Measurements from ENCODE around the gene UXT. TPM values are rescaled to one million over a fixed set of nuclear protein-coding genes. Genes with fewer than 3 reads are reported as not detected.

The UXT gene
- polyA plus RNA-seq, 1 donor from 2014 or later, result 153 TPM

GRCh38 chrX:47645530-47645929, 13.4 kb downstream of the UXT start:
- TF ChIP-seq RAD21 (conservative IDR thresholded peaks at IDR 0.05) (no peak), POLR2AphosphoS5 (IDR thresholded peaks at IDR 0.05) (no peak), TAF1 (IDR thresholded peaks at IDR 0.05; ENCODE audit: low read depth) (no peak), CTCF (IDR thresholded peaks at IDR 0.05; ENCODE audit: poor library complexity, severe bottlenecking) (no peak), EP300 (conservative IDR thresholded peaks at IDR 0.05; ENCODE audit: poor library complexity, severe bottlenecking) (no peak), REST (IDR thresholded peaks at IDR 0.05; ENCODE audit: borderline replicate concordance) (no peak), MXI1 (conservative IDR thresholded peaks at IDR 0.05; ENCODE audit: poor library complexity, severe bottlenecking) (no peak), EZH2 (IDR thresholded peaks at IDR 0.05; ENCODE audit: borderline replicate concordance, insufficient read depth, low read length, poor library complexity, severe bottlenecking) (no peak), SMC3 (conservative IDR thresholded peaks at IDR 0.05; ENCODE audit: poor library complexity) (no peak)
- no peak overlapping the region for H2AFZ ChIP-seq (ENCODE audit: low read depth, low read length)
- no peak overlapping the region for H3K27ac ChIP-seq (ENCODE audit: low read length)
- no peak overlapping the region for H3K9ac ChIP-seq (ENCODE audit: low read length)
- H3K27me3 ChIP-seq (ENCODE audit: insufficient read depth, low read depth, low read length), result no peaks in the 10 kb centered on the region
- no peak overlapping the region for H3K4me2 ChIP-seq (ENCODE audit: low read length)
- no peaks in the 10 kb centered on the region for H3F3A ChIP-seq (ENCODE audit: insufficient read depth, low read length, poor library complexity, severe bottlenecking)
- no peaks in the 10 kb centered on the region for H3K36me3 ChIP-seq (ENCODE audit: insufficient read depth, low read length)
- H3K9me2 ChIP-seq (ENCODE audit: insufficient read depth, low read length), result no peaks in the 10 kb centered on the region
- H3K9me3 ChIP-seq (ENCODE audit: low read length), result no peaks in the 10 kb centered on the region
- no peaks in the 10 kb centered on the region for H4K20me1 ChIP-seq (ENCODE audit: insufficient read depth)
- peaks cover 2% of the 10 kb centered on the region for H3K79me2 ChIP-seq (replicated peaks; ENCODE audit: insufficient read depth, low read length)
- no peak overlapping the region for H3K4me3 ChIP-seq (ENCODE audit: low read length)

GRCh38 chrX:47644557-47645091, 14.4 kb downstream of the UXT start:
- no peak overlapping the region for H3K4me3 ChIP-seq (ENCODE audit: low read length)
- H3K4me2 ChIP-seq (ENCODE audit: low read length), result no peak overlapping the region
- no peaks in the 10 kb centered on the region for H3K27me3 ChIP-seq (ENCODE audit: insufficient read depth, low read depth, low read length)
- no peak overlapping the region for H3K9ac ChIP-seq (ENCODE audit: low read length)
- TF ChIP-seq SMC3 (conservative IDR thresholded peaks at IDR 0.05; ENCODE audit: poor library complexity), result peak; percentile 36
- TF ChIP-seq CTCF (IDR thresholded peaks at IDR 0.05; ENCODE audit: poor library complexity, severe bottlenecking), result peak; percentile 42
- no peak for TF ChIP-seq POLR2AphosphoS5 (IDR thresholded peaks at IDR 0.05)
- TF ChIP-seq MXI1 (conservative IDR thresholded peaks at IDR 0.05; ENCODE audit: poor library complexity, severe bottlenecking), result no peak
- no peak for TF ChIP-seq EP300 (conservative IDR thresholded peaks at IDR 0.05; ENCODE audit: poor library complexity, severe bottlenecking)
- H2AFZ ChIP-seq (ENCODE audit: low read depth, low read length), result no peak overlapping the region
- no peaks in the 10 kb centered on the region for H3K9me3 ChIP-seq (ENCODE audit: low read length)
- no peaks in the 10 kb centered on the region for H4K20me1 ChIP-seq (ENCODE audit: insufficient read depth)
- H3K27ac ChIP-seq (ENCODE audit: low read length), result no peak overlapping the region
- H3K79me2 ChIP-seq (replicated peaks; ENCODE audit: insufficient read depth, low read length), result peaks cover 2% of the 10 kb centered on the region
- H3K36me3 ChIP-seq (ENCODE audit: insufficient read depth, low read length), result no peaks in the 10 kb centered on the region
- H3F3A ChIP-seq (ENCODE audit: insufficient read depth, low read length, poor library complexity, severe bottlenecking), result no peaks in the 10 kb centered on the region
- no peaks in the 10 kb centered on the region for H3K9me2 ChIP-seq (ENCODE audit: insufficient read depth, low read length)
